Heart right ventricle (tissue), 16 donors: Measurements from ENCODE around the gene PRDM16. TPM values are rescaled to one million over a fixed set of nuclear protein-coding genes. Genes with fewer than 3 reads are reported as not detected.

Experiments used
- ATAC-seq, 8 donors: fragments of 200-7000 bp; cut with Tn5 transposase; one replicate each; pipeline ENCODE4 v1.9.1; 2020; ENCODE audit warnings: mild to moderate bottlenecking in 8 of 8, moderate library complexity in 8 of 8, moderate number of reproducible peaks in 1 of 8
- DNase-seq, 2 donors: peaks; one replicate each; pipeline ENCODE4 v3.0.0-alpha.2; 2020
- H3K27ac ChIP-seq, 10 donors: fragments of 200-600 bp; sonication (generic) in 2 of 10; one replicate each; pipeline versions ENCODE4 v1.5.0 to v1.8.0; 2020 to 2022; ENCODE audit warnings: mild to moderate bottlenecking in 3 of 10
- H3K27me3 ChIP-seq, 7 donors: fragments of 200-600 bp; one replicate each; pipeline ENCODE4 v1.8.0; 2021 to 2022; ENCODE audit warnings: mild to moderate bottlenecking in 2 of 7
- H3K36me3 ChIP-seq, 9 donors: fragments of 200-600 bp; sonication (generic) in 1 of 9; one replicate each; pipeline versions ENCODE4 v1.5.0 to v1.8.0; 2020 to 2022; ENCODE audit warnings: mild to moderate bottlenecking in 2 of 9
- H3K4me1 ChIP-seq, 9 donors: fragments of 200-600 bp; sonication (generic) in 1 of 9; one replicate each; pipeline versions ENCODE4 v1.5.0 to v1.8.0; 2020 to 2022; ENCODE audit warnings: mild to moderate bottlenecking in 4 of 9
- H3K4me3 ChIP-seq, 10 donors: fragments of 200-600 bp; sonication (generic) in 2 of 10; one replicate each; pipeline versions ENCODE4 v1.5.0 to v1.8.0; 2020 to 2022; ENCODE audit warnings: mild to moderate bottlenecking in 7 of 10, moderate library complexity in 2 of 10
- H3K9me3 ChIP-seq, 11 donors: fragments of 200-600 bp in 10 of 11; sonication (generic) in 2 of 11; one replicate each; pipeline versions ENCODE4 v1.5.0 to v1.8.0; 2013 to 2022; ENCODE audit warnings: mild to moderate bottlenecking in 2 of 11, control low read depth in 1 of 11, moderate library complexity in 1 of 11
- WGBS, 2 donors: extraction: QIAGEN DNeasy Blood & Tissue Kit; methylation state at CpG; one replicate each; pipeline ENCODE4 v1.1.7; 2013; ENCODE audit warnings: inconsistent platforms in 1 of 2; 5-methylcytosine and 5-hydroxymethylcytosine counted together
- intact Hi-C, 10 donors: fragments of 100-400 bp; cut with DNase I; formaldehyde crosslinking; loops; one replicate each; pipeline versions ENCODE4 v1.11.1 to v1.14.2; 2022
- polyA plus RNA-seq, 2 donors: library from polyadenylated mRNA; stranded (reverse); fragments of 200-250 nt; gene quantifications; one replicate each; pipeline ENCODE4 v1.2.3, GENCODE V29; 2013
- total RNA-seq, 10 donors: library from RNA; stranded (reverse); fragmentation: NEBNext Ultra II Directional in 3 of 10; extraction: Animal tissue kit (Norgen Biotek cat#: 25700) in 3 of 10; gene quantifications; one replicate each; pipeline versions ENCODE4 v1.2.1 to v1.2.4, GENCODE V29; 2021 to 2023
- TF ChIP-seq, protein P1 (sequence below), 9 donors: fragments of 200-600 bp; sonication (generic) in 2 of 9; IDR thresholded peaks; one replicate each; pipeline versions ENCODE4 v1.5.0 to v1.8.0; 2021 to 2022; ENCODE audit warnings: antibody characterized with exemption in 9 of 9, mild to moderate bottlenecking in 5 of 9, moderate library complexity in 1 of 9
- donor health status: Arrhythmogenic right ventricular cardiomyopathy.
- donor health status: ischemic (EF 13 %, LVEDD 7.1; RV severe dilation, severe dysfunction).
- donor health status: healthy with polysubstance abuse.
- donor health status: DM: no; HTN: yes; CAD: no.
- donor health status: DM: no; HTN: no; CAD: no.
- donor health status: ischemic (EF 25% LVEDD 6.9; RV normal size, moderate dysfunction).
- donor health status: ischemic (EF 25% LVEDD 5.7; RV mildly dilated, moderate dysfunction).
- donor health status: healthy.
- donor health status: DM: yes; HTN: yes; CAD: no.
- donor health status: Ischemic cardiomyopathy.
- donor health status: ischemic (EF 35%, LVEDD 5.7; RV mildly dilated, moderate dysfunction).
- donor health status: nonischemic (EF 11% LVEDD 7.7; RV severe dilation, severe dysfunction).
- donor health status: DM: yes; HTN: yes; CAD: no.
- donor health status: PGD.
- donor health status: ischemic (EF 29% LVEDD 5.4; RV normal size, mild dysfunction).
- donor health status: nonischemic (EF 23%, LVEDD 6.1; RV moderate dilation, normal function).

Gene PRDM16
- total and polyA plus RNA-seq, 12 donors, result 4.1 to 25.9 (median 14.8) TPM

DNA sequence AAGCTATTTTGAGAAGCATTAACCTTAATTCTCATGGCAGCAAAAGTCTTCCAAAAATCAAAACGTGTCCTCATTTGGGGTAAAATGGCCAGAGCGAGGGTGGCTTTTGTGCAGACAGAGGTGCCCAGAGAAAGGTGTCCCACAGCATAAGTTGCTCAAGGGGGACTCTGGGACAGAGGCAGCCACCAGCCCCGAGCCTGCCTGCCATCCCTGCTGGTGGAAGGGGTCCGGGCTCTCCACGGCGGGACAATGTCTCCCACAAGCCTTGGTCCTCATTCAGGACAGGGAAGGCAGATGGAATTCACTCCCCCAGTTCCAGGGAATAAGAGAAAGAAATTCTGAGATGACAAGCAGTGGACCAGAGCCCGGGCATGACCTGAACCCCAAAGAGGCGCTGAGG is 372.9 kb downstream of the PRDM16 start:
- H3K27ac ChIP-seq, result no peak overlapping the region
- H3K36me3 ChIP-seq, result no peaks in the 10 kb centered on the region
- intact Hi-C loops, result no loop called here
- no peaks in the 10 kb centered on the region for H3K4me1 ChIP-seq
- 75 to 76% methylated on average over 8 of the region's 8 CpGs for WGBS, 2 donors
- TF ChIP-seq, protein P1, sequence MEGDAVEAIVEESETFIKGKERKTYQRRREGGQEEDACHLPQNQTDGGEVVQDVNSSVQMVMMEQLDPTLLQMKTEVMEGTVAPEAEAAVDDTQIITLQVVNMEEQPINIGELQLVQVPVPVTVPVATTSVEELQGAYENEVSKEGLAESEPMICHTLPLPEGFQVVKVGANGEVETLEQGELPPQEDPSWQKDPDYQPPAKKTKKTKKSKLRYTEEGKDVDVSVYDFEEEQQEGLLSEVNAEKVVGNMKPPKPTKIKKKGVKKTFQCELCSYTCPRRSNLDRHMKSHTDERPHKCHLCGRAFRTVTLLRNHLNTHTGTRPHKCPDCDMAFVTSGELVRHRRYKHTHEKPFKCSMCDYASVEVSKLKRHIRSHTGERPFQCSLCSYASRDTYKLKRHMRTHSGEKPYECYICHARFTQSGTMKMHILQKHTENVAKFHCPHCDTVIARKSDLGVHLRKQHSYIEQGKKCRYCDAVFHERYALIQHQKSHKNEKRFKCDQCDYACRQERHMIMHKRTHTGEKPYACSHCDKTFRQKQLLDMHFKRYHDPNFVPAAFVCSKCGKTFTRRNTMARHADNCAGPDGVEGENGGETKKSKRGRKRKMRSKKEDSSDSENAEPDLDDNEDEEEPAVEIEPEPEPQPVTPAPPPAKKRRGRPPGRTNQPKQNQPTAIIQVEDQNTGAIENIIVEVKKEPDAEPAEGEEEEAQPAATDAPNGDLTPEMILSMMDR (IDR thresholded peaks at IDR 0.05), result no peak
- peaks cover 0 to 13% (median 0%) of the 10 kb centered on the region in 11 donors for H3K9me3 ChIP-seq
- no peak for ATAC-seq
- no peak overlapping the region for H3K4me3 ChIP-seq
- DNase-seq, result no peak
- H3K27me3 ChIP-seq, result peaks cover 0 to 72% (median 49%) of the 10 kb centered on the region in 7 donors

DNA sequence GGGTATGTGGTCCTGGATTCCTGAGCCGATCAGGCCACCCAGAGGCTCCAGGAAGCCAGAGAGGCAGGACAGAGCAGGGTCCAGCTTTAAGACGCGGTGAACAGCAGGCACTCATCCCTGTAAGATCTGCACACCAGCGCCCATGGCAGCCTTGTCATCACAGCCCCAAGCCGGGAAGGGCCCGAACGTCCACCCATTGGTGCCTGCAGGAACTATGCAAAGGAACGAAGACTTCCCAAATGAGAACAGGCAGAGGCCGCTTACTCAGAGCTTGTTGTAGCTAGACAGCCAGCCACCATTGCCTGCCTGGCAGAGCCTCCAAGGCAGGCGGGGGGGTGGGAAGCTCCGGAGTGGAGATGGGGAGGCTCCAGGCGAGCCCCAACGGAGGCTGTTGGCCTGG is 373.3 kb downstream of the PRDM16 start:
- DNase-seq, result peak in 1 of 2 donors; percentile 5
- Histone ChIP-seq H3K36me3 (no peaks in the 10 kb centered on the region), H3K9me3 (peaks cover 0 to 15% (median 0%) of the 10 kb centered on the region in 11 donors), H3K27ac (no peak overlapping the region), H3K27me3 (peaks cover 0 to 70% (median 49%) of the 10 kb centered on the region in 7 donors), H3K4me1 (no peaks in the 10 kb centered on the region), H3K4me3 (no peak overlapping the region)
- 78 to 81% methylated on average over 13 of the region's 13 CpGs for WGBS, 2 donors
- no peak for ATAC-seq
- TF ChIP-seq, protein P1 (IDR thresholded peaks at IDR 0.05), result no peak
- intact Hi-C loops, result no loop called here

DNA sequence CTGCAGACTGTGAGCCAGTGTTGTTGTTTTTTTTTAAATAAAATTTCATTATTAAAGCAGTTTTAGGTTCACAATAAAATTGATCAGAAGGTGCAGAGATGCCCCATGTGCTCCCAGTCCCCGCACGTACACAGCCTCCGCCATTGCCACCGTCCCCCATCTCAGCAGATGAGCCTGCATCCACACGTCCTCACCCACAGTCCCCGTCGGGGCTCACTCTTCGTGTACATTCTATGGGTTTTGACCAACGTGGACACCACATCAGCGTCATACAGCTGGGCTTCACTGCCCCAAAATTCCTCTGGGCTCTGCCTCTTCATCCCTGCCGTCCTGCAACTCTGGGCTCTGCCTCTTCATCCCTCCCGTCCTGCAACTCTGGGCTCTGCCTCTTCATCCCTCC is 373.9 kb downstream of the PRDM16 start:
- Histone ChIP-seq H3K27ac (no peak overlapping the region), H3K36me3 (no peaks in the 10 kb centered on the region), H3K4me1 (no peaks in the 10 kb centered on the region), H3K9me3 (peaks cover 0 to 20% (median 0%) of the 10 kb centered on the region in 11 donors), H3K4me3 (no peak overlapping the region), H3K27me3 (peaks cover 0 to 68% (median 49%) of the 10 kb centered on the region in 7 donors)
- TF ChIP-seq, protein P1 (IDR thresholded peaks at IDR 0.05), result no peak
- 78 to 87% methylated on average over 12 of the region's 12 CpGs for WGBS, 2 donors
- DNase-seq (peak in 1 of 2 donors; percentile 0), ATAC-seq (no peak)
- intact Hi-C loops, result no loop called here

DNA sequence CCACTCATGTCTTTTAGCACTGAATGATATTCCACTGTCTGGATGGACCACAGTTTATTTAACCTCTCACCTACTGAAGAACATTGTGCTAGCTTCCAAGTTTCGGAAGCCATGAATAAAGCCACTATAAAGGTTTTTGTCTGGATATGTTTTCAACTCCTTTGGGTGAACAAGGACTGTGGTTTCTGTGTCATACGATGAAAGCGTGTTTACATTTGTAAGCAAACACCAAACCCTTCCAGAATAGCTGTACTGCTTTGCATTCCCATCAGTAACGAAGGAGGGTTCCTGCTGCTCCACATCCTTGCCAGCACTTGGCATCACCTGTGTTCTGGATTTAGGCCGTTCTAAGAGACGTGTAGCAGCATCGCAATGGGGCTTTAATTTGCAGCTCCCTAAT is 374.8 kb downstream of the PRDM16 start:
- Histone ChIP-seq H3K27me3 (peaks cover 0 to 60% (median 49%) of the 10 kb centered on the region in 7 donors), H3K36me3 (no peaks in the 10 kb centered on the region), H3K9me3 (peaks cover 0 to 23% (median 0%) of the 10 kb centered on the region in 11 donors), H3K4me3 (no peak overlapping the region), H3K4me1 (no peaks in the 10 kb centered on the region), H3K27ac (no peak overlapping the region)
- TF ChIP-seq, protein P1 (IDR thresholded peaks at IDR 0.05), result no peak
- 83 to 87% methylated on average over 7 of the region's 7 CpGs for WGBS, 2 donors
- ATAC-seq, result no peak
- intact Hi-C loops, result no loop called here
- DNase-seq, result no peak
